ENCODE results near the gene ADAMTS9.

The ADAMTS9 gene

DNA sequence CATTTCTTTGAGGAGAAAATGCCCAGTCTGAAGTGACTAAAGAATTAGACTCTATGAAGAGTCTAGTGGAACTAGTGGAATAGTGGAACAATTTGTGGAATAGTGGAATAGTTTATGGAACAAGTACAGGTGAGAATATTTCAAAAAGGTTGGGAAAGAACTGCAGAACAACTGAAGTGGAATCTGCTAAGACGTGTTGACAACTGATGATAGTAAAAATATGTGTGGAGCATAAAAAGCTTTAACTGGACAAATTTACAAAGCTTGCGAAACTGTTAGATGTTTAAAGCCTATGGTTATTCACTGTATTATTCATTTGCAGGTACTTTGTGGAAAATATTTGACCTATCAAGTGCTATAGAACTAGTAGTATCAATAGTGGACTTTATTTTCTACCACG, 164.5 kb downstream of the ADAMTS9 start:
- DNase-seq, result no peak

DNA sequence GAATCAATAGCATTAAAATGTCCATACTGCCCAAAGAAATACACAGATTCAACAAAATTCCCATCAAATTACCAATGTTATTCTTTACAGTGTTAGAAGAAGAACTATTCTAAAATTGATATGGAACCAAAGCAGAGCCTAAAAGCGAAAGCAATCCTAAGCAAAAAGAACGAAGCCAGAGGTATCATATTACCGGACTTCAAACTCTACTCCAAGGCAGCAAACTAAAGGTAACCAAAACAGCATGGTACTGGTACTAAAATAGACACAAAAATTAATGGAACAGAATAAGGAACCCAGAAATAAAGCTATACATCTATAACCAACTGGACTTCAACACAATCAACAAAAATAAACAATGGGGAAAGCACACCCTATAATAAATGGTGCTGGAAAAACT, 167.5 kb downstream of the ADAMTS9 start:
- DNase-seq, result no peak

- no peak for DNase-seq
Measured at GRCh38 chr3:64518950-64519349, 168.8 kb downstream of the ADAMTS9 start.

- DNase-seq, result no peak
Measured at GRCh38 chr3:64518496-64518895, 169.3 kb downstream of the ADAMTS9 start.

DNA sequence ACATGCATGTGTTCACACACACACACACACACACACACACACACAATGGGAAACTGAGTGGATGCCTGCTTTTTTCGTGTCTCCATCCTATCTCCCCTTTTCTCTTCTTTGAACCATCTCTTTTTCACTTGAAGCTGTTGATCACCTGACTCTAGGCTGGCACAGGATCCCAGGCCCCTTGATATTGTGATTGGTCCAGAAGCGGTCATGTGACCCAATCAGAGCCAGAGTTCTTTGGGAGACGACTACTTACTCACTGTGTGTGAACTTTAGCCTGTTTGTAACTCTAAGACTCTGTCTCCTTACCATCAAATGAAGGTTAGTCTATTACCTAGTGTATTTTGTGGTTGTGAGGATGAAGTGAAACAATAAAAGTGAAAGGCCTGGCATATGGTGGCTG, 172.9 kb downstream of the ADAMTS9 start:
- DNase-seq, result no peak

- no peak for DNase-seq
Measured at GRCh38 chr3:64509206-64509605, 178.6 kb downstream of the ADAMTS9 start.

GRCh38 chr3:64508140-64508539, 179.7 kb downstream of the ADAMTS9 start:
- no peak for DNase-seq

- no peak for DNase-seq
Measured at GRCh38 chr3:64506255-64506654, 181.5 kb downstream of the ADAMTS9 start.

- DNase-seq, result no peak
Measured at GRCh38 chr3:64505419-64505818, 182.4 kb downstream of the ADAMTS9 start.

GRCh38 chr3:64502284-64502683, 185.5 kb downstream of the ADAMTS9 start:
- no peak for DNase-seq

GRCh38 chr3:64501298-64501906, 186.4 kb downstream of the ADAMTS9 start:
- no peak for DNase-seq

DNA sequence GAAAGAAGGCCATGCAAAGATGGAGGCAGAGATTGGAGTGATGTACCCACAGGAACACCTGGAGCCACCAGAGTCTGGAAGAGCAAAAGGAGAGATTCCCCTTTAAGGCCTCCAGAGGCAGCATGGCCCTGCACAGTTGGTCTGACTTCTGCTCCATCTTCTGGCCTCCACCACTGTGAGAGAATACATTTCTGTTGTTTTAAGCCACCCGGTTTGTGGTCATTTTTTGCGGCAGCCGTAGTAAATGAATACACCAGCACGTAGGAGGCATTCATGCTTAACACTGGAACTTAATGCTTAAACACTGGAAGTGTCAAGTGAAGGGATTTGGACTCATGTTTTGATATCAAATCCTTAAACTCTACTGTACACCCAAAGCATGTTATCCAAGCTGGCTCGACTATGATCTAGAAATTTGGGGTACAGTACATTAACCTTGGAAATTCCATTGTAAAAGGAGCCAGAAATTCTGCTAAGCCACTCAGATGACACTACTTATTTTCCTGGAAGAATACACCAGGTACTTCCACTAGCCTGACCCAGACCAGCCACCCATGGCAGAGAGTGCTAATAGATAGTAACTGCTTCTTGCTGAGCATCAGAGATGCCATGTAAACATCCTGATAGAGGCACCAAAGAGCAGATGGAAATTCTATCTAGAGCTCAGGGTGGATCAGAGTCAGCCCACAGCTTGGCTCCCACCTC, 190.9 kb downstream of the ADAMTS9 start:
- no peak for DNase-seq

DNA sequence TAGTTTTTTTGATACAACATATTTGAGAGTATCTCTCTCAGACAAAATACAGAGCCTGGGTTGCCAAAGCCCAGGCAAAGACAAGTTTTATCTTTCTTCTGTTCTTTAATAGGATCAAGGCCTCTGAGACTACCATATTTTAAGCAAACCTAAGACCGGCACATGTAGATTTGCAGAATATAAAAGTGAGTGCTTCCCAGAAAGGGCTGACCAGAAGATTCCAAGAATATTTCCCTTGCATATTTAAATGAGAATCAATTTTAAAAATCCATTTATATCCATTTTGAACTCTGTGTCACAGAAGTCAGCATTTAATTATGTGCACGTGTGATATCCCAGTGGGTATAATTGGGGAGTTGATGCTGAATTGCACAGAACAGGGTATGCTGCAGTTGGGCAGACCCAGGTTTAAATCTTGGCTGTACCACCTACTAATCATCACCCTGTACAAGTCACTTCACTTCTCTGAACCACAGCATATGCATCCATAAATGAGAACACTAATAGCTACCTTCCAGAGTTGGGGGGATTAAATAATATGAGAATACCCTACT, 191.9 kb downstream of the ADAMTS9 start:
- no peak for DNase-seq

- no peak for DNase-seq
Measured at GRCh38 chr3:64495121-64495780, 192.5 kb downstream of the ADAMTS9 start.

GRCh38 chr3:64494526-64494925, 193.3 kb downstream of the ADAMTS9 start:
- no peak for DNase-seq

DNA sequence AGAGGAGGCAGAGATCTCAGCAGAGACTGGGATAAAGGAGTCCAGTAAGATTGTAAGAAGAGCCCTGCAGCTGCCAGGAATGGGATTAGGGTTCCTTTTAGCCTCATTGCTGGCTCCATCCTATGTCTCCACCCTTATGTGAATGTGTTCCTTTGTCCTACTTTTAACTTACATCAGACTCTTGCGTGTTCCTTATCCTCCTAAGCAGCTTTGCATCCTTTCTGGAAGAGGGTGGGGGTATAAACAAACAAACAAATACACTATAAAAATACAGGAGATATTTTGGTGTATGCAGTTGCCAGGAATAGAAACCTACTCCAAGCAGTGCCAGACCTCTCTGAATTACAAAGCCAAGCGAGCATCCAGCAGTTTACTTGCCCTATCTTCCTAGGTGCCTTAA, 194.7 kb downstream of the ADAMTS9 start:
- no peak for DNase-seq

GRCh38 chr3:64491843-64492242, 196.0 kb downstream of the ADAMTS9 start:
- no peak for DNase-seq

DNA sequence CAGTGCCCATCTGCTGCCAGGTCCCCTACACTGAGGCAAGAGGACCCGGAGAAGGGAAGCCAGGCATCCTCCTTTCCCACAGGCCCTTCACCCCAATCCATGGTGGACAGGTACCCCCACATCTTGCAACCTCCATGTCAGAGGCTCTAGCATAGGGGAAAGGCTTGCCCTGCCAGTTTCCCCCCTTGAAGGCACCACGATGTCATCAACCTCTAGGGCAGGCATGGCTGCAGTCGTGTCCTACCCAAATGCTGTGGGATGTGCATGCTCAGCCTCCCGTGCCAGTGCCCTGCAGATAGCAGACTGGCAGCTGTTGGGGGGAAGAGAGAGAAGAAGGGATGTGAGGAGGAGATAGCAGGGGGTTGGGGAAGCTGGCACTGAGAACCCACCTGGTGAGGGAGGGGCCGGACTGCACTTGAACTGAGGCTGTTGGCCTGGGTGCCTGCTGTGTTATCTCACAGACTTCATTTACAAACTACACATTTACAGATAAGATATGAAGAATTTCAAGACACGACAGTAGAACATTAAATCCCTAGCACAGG, 197.5 kb downstream of the ADAMTS9 start:
- no peak for DNase-seq

DNA sequence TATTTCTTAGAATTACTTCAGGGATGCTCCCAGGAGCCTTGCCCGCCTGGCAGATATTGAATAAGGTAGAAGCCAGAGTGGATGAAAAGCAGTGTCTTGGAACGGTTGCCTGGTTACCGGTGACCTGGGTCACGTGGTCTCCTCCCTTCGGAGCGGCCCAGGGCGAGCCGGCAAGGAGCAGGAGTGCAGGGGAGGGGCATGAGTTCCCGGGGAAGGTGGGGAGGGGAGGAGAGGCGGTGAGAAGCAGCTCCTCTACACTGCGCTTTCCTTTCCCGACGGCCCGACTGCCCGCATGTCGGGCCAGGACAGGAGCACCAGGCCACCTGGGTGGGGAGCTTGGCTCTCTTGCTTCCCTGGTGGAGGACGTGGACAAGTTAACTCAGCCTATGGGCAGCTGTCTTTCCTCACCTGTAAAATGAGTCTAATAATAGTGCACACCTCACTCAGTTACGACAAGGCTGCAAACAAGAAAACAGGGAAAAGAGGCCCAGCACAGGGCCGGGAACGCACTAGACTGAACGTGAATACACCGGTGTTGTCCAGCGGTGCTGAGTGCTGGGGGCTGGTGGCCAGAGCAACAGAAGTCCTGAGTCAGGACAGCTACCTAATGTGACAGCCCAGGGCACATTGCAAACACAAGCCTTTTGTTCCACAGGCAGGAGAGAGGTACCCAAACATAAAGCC, 198.3 kb downstream of the ADAMTS9 start:
- no peak for DNase-seq

DNA sequence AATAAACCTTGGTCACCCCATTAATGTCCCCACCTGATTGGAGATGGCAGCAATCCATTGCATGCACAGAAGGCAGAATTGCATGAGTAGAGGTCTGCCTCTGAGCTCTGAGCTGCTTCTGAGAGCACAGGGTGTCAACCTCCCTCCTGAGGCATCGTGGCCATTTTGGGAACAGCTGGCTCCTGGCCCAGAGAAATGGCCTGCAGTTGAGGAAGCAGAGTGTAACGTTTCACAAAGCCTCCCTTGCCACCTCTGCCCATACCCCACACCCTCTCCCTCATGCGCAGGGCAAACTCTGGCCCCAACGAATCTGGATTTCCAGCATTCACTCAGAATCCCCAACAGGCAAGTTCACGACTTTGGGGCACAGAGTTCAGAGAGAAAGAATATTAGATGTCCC, 198.9 kb downstream of the ADAMTS9 start:
- no peak for DNase-seq

DNA sequence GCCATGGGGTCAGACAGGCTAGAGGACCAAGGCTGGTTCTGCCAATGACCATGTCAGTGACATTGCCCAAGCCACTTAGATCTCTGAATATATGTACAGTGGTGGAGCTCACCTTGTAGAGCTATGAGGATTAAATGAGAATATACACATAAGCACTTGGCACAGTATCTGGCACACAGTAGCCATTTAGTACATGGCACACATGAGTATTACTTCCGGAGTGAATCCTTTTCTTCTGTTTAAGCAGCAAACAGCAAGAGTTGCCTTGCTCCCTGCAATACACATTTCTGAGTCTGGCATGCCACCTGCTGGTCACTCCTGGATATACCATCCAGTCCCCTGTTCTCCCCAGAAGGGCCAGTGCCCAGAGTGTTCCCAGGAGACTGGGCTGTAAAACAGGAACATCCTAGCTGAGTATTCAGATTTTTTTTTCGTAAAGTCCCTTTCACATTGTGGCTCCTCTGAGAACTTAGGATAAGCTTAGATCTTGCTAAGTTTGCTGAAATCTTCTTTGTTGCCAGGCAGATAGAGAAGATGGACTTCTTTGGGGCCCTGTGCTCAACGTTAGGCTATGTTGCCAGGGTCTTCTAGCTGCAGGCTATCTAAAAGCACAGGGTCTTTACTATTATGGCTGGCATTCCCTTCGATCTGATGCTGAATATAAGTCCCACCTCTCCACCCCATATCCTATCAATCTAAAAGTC, 203.4 kb downstream of the ADAMTS9 start:
- peak; percentile 22 for DNase-seq

DNA sequence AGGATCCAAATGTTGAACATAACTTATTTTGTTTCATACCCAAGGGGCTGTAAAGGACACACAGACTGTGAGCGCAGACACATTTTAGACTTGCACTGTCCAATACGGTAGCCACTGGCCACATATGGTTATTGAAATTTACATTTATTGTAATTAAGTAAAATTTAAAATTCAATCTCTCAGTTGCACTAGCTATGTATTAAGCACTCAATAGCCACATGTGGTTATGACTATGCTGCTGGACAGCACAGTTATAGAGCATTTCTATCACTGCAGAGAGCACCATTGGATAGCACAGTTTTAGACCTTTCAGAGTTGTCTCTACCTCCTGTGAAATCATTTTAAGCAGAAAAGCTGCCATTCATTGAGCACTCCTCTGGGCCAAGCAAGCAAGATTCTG, 204.3 kb downstream of the ADAMTS9 start:
- no peak for DNase-seq

- DNase-seq, result no peak
Measured at GRCh38 chr3:64475037-64475436, 212.8 kb downstream of the ADAMTS9 start.
